AG08395 (cell line): ENCODE data around the gene CD68.
A peak's percentile ranks its signal among the peaks of the same experiment; 100 is the strongest.
"Not testable (repeated sequence)": the region's sequence is repeated elsewhere in the genome, so short reads cannot be mapped to it uniquely, and the experiment has no call there.

Source experiments
- DNase-seq: peaks from one replicate; pipeline ENCODE4 v3.0.0; 2012; ENCODE audit warnings: mixed read lengths, low spot score

CD68 gene

DNA sequence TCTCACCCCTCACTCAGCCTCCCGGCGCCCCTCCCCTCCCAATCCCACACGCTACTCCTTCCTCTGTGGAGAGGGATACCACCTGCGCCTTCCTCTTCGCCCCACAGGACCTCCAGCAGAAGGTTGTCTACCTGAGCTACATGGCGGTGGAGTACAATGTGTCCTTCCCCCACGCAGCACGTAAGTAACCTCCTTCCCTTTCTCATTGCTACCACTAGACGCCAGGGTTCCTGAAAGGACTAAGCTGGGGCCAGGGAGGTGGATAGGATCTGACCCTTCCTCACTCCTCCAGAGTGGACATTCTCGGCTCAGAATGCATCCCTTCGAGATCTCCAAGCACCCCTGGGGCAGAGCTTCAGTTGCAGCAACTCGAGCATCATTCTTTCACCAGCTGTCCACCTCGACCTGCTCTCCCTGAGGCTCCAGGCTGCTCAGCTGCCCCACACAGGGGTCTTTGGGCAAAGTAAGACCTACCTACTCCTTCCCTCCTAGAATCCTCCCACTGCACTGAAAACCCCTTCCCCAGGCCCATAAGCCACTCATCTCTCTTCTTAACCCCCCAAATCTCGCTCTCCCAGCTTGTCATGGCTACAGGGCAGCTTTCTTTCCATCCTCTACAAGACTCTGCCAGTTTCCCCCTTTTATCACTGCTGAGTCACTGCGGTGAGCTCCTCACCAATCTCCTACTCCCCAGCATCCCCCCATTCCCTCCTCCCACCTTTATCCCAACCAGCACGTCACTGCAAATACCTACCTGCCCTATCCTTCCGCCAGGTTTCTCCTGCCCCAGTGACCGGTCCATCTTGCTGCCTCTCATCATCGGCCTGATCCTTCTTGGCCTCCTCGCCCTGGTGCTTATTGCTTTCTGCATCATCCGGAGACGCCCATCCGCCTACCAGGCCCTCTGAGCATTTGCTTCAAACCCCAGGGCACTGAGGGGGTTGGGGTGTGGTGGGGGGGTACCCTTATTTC is 1.5 kb downstream of the CD68 start:
- no peak for DNase-seq

DNA sequence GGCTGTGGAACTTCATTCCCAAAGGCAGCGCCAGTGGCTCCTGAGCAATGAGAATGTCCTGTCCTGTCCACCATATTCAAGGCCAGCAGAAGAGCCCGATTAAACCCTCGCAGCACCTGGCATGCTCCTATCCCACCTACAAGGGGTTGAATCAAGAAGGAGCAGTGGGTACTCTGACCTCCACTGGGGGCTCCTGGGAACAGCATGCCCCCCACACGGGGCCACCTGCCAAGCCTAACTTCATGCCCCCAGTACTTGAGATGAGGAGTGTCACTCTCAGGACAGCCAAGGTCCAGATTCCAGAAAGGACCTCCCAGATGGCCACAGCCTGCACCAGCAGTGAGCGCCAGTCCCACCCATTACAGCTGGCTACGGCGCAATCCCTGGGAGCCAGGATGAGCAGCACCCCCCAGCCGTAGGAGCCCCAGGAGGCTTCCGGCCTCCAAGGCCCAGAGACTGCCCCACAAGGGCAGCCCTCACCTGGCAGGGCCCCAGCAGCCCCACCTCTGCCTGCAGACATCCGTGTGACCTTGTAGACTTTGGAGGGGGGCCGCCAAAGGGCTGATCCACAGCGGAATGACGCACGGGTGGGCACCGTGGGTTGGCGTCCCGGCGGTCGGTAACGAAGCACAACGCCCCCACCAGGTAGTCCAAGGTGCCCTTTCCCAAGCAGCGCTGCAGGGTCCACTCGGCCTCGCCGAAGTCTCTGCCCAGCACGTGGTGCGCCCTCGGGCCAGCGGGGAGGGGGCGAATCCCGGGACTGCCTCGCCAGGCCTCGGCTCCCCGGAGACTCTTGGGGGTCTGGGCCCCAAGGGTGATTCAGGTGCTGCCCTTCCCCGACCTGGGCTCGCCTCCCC is 3.2 kb downstream of the CD68 start:
- no peak for DNase-seq

DNA sequence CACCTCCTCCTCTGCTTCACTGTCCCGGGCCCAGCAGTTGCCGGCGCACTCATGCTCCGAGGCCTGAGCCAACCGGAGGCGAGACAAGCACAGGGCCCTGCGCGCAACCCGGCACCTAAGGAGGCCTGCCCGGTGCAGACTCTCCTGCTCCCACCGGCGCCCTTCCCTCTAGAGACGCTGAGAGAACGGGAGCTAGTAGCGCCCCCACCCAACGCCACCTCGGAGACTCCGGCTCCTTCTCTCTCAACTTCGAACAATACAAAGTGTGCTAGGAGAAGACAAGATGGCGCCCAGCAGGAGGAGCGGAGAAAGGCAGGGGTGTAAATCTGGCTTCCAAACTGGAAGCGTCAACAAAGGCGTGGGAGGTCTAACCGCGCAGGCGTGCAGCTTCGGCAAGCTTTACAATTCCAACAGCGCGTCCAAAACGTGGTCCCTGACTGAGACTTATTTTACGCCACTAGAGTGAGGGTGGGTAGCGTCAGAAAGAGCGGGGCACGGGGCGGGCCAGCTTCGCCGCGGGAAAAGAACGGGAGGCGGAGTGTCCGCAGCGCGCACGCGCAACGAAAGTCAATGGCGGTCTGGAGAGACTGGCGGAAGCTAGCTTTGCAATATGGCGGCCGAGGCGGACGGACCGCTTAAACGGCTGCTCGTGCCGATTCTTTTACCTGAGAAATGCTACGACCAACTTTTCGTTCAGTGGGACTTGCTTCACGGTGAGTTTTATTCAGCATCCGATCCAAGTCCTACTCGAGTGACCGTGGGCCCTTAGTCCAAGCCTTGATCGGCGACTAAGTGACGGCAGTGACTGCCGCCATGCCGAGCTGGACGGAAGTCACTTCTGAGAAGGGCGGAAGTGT is 4.0 kb downstream of the CD68 start, which contains the start of gene MPDU1:
Gene MPDU1 (plus strand): TSS at position 600 of the 857 bp plus-strand sequence. CDS start 11 bp downstream, at position 611.
- peak; percentile 90 for DNase-seq

DNA sequence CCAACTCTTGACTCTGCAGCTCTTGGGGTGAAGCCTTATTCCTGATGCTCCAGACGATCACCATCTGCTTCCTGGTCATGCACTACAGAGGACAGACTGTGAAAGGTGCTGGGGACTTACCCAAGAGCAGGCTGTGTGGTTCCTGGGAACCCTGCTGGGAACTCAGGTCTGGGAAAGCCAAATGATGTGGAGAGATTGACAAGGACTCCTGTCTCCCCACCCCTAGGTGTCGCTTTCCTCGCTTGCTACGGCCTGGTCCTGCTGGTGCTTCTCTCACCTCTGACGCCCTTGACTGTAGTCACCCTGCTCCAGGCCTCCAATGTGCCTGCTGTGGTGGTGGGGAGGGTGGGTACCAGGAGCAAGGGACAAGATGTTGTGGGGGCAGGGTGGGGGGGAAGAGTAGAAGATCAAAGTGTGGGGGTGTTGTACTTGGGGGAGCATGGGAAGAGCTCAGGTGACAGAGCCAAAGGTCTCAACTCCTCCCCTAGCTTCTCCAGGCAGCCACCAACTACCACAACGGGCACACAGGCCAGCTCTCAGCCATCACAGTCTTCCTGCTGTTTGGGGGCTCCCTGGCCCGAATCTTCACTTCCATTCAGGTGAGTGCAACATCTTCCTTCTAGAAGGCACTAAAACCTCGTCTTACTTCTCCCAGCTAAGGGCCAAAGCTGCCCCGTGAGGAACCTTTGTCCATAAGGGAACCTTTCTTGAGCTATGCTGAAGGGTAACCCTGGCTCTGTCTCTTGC is 7.4 kb downstream of the CD68 start:
- no peak for DNase-seq

DNA sequence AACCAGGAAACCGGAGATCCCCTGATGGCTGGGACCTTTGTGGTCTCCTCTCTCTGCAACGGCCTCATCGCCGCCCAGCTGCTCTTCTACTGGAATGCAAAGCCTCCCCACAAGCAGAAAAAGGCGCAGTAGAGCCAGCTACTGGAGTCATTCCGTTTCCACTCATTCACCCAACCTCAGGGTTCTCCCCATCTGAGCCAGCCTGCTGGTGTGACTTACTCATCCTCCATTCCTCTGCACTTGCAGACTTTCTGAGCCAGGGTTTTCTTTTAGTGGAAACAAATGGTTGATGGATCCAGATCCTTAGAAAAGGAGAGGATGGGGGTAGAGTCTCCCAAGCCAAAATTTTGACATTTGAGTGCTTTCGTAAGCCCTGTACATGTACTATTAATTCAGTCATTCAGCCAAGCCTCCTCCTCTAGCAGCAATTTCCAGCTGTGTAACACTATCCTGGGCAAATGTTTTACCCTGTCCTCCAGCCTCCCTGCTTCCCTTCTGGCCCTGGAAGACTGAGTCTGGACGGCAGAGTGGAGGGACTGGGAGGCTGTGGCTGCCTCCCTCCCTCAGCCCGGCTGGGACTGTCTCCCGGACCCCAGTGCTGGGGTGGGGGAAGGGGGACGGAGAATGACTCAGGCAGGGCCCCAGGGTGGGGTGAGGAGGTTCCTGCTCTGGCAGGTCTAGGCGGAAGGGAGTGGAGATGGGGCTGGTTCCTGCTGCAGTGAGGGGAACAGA is 8.1 kb downstream of the CD68 start:
- peak; percentile 92 for DNase-seq

DNA sequence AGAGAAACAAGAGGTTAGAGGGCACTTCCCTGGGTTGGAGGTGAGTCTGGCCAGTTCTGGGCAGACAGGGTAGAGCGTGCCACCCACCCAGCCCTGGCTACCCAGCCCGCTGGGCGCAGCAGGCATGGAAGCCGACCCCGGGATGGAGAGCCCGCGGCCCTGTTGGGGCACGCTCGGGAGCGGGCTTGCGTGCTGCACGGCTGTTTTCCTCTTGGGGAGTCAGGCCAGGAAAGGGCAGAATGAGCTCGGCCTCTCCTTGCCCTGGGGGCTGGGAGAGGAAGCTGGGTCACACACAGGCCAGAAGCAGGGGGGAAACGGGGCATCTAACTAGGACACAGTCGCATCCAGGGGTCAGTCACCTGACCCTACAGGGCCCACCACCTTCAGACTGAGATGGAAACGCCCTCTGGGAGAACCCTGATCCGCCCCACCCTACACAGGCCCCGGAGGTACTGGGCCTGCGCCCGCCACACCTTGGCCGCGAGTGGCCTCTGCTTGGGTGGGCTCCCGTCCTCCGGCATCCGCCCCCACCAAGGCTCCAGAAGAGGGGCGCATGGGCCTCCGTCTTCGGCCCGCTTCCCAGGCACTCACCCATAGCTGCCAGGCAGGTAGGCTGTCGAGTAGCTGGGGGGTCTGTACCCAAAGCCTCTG is 9.2 kb downstream of the CD68 start:
- DNase-seq: no peak

DNA sequence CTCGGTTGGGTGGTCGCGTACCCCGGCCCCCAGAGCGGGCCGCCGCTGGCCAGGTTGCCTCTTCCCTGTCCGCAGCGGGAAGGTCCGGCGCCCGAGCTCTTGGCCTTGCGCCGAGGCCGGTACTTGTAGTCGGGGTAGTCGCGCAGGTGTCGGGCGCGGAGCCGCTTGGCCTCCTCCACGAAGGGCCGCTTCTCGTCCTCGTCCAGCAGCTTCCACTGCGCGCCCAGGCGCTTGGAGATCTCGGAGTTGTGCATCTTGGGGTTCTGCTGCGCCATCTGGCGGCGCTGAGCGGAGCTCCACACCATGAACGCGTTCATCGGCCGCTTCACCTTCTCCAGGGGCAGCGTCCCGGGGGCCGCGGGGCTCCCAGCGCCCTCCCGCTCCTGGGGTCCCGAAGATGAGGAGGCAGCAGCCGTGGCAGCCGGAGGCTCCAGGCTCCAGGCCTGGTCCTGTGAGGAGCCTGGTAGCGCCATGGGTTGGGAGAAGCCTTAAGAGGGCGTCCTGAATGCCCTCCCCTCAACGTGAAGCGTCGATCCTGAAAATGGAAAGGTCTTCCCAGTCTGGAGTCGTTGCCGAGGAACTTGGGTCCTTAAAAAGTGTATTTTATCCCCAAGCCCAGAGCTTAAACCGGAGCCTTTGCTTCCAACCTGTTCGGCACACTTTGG is 9.9 kb downstream of the CD68 start:
- peak; percentile 85 for DNase-seq

DNA sequence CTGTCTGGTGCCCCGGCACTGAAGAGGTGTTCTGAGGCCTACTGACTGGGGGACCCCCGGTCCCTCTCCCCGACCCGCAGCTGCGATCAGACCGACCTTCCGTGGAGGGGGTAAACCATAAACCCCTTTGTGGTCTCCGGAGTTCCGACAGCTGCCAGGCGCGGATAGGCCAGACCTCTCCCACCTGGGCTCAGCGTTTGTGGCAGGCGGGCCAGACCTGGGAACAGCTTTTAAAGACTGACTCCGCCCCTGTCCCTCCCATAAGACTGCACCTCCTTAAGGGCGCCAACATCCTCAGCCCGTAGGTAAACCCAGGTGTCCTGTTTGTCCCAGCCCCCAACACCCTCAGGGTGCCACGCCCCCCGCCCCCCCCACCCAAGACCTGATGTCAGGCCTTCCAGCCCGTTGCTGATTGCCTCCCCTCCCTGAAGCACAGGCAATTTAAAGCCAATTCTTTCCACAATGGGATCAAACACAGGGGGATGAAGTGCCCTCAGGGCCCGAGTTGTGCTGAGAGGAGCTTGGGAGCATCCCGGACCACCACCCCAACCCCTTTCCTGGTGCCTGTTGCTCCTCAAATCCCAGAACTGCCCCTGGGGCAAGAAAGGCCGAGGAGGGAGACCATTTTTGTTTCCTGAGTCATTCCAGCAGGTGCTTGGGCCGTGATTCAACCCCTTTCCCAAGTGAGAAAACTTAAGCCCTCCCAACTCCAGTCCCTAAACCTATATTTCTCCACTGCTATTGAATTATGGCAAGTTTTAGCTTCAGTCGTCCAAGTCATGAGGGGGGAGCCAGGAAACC is 10.7 kb downstream of the CD68 start, which contains the start of gene SOX15:
Gene SOX15 (minus strand): TSS at position 204 of the 801 bp plus-strand sequence. CDS start 418 bp downstream, outside the sequence.
- no peak for DNase-seq

DNA sequence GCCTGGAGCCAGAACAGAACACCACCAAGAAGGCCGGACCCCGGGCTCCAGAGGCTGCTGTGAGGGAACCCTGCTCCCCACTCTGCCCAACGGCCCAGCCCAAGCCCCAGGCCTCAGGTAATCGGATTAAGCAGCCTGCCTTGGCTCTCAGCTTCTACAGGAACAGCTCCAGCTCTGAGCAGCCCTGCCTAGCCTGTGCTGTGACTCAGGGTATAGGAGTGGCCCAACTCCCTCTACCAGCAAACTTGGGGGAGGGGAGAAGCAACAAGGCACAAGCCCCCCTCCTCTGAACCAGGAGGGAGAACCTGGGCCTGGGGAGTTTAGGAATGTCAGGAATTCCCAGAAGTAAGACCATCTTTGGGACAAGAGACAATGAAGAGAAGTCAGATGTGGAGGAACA is 11.3 kb downstream of the CD68 start:
- DNase-seq: peak; percentile 67

DNA sequence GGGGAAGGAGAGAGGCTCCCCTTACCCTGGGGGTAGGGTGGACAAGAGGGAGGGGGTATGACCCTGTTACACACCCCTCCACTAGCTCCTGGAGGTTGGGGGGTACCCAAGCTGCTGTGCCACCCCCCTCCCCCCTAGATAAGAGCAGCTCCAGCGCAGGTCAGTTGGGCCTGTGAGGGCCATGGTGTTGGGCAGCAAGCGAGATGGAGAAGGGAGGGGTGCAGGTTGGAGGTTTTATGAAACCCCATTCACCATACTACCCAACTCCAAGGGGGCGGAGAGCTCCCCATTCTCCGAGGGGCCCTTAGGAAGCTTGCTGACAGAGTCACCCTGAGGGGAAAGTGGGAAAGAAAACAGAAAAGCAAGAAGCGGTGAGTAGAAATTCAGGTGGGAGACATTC is 12.2 kb downstream of the CD68 start:
- no peak for DNase-seq

DNA sequence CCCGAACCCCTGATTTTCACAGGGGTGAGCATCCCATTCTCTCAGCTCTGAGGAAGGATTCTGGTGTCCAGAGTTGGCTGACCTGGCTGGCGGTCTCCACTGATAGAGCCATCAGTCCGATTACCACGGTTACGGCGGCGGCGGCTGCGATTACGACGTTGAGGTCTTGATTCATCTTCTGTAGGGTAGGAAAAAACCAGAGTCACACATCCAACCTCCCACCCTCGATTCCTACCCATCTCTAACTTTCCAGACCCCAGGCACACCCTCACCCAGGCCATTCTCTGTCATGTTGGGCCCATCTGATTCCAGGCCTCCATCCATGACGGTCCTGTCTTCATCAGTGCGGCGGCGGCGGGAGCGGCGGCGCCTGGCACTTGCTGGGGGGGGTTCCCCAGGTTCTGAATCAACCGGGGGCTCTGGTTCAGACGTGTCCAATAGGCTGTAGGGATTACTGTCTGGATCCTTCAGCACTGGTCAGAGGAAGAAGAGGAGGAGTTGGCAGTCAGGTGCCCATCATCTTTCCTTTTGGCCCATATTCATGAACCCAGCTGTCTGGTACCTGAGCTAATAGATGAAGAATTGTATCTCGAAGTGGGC is 13.1 kb downstream of the CD68 start:
- DNase-seq: no peak

DNA sequence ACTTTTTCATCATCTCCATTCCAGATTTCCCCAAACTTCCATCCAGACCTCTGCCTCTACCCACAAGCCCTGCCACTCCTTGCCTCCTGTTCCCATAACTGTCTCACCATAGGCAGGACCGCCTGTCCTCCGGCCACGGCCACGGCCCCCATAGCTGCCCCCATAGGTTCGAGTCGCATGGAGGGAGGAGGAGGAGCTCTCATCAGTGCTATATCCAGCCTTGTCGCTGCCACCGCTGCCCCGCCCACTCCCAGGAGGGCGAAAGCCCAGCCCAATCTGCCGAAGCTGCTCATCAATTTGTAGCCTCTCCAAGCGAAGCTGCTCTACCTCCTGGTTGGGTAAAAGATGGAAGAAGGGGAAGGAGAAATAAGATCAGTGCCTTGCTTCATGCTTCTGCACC is 13.9 kb downstream of the CD68 start:
- DNase-seq: no peak

DNA sequence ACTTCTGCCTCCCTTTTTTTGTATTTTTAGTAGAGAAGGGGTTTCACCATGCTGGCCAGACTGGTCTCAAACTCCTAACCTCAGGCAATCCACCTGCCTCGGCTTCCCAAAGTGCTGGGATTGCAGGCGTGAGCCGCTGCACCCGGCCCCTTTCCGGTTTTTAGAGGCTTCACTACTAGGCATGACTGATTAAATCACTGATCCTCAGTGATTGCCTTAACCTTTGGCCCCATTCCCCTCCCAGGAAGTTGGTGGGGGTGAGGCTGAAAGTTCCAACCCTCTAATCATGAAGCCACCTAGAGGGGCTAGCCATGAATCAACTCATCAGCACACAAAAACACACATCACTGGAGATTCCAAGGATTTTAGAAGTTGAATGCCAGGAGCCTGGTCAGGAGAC is 18.1 kb downstream of the CD68 start:
- DNase-seq: not testable (repeated sequence)

DNA sequence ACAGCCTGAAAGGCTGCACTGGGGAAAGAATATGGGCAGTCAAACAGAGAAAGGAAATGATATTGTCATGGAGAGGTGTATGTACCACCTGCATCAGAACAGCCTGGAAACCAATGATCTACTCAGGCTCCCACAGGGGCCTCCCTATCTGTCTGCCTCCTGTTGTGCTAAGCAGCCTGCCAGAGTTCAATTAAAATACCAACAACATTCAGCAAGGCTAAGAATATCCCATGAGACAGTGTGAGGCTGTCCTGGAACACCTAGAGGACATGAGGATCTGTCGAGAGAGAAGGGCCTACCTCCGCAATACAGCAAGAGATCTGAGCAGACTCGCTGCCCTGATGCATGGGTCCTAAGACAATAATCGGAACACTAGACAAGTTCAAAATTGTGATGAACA is 26.8 kb downstream of the CD68 start:
- DNase-seq: no peak

DNA sequence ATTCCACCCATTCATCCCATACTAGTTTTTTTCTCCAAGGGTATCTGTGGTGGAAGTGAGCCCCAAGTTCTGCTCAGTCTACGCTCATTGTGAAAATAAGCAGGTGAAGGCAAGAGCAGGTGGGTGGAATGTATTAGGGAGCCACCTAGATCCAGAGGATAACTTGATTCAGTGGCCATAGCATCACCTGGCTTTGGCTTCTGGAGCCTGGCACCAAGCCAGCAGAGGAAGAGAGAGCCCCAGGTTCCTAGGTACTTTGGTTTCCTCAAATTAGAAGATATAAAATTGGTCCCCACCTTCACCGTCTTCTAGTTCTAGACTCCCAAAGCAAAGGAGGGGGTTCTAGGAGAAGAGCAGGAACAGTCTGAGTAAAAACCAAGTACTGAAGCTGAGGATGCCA is 31.2 kb downstream of the CD68 start:
- no peak for DNase-seq

DNA sequence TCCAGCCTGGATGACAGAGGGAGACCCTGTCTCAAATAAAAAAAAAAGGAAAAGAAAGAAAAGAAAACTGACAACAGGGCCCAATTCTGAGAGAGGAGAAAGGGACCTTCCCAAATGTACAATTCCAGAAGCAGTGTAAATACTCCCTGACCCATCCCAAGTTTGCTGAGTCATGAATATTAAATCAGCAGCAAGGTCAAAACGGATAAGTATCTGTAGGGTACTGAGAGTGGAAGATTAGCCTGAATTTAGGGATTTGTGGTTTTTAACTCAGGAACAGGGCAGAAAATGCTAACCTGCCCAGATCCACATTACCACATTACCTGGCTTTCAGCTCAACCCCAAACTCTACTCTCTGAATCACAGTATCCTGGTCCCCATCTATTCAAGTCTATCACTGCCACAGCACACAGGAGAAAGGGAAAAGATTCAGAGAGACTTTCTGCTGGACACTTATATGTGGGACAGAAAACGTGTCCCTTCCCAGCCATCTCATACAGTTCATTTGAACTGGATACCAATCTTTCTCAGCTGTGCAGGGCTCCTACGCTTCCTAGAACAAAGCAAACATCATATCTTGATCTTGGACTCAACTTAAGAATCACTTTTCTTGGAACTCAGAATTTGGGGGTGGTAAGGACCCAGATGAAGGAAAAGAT is 32.3 kb downstream of the CD68 start:
- no peak for DNase-seq

DNA sequence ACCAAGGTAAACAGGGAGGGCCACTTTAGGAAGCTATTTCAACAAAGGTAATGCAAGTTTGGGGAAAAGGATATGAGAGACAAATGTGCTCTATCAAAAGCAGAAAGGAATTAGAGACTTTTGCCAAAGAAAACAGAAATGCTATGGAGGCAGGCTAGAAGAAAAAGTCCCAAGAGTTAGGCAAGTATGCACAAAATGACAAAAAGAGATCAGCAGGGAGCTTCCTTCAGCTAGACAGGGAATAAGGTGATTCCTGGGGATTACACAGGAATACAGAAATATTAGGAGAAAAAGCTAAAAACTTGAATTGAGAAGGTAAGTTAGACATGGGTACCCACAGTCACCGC is 32.8 kb downstream of the CD68 start:
- DNase-seq: no peak
